Caco-2 (cell line): ENCODE data around the gene UNK. TPM values are rescaled to one million over a fixed set of nuclear protein-coding genes. Genes with fewer than 3 reads are reported as not detected.
"Not testable (repeated sequence)": the region's sequence is repeated elsewhere in the genome, so short reads cannot be mapped to it uniquely, and the experiment has no call there.

Source experiments
- BruUV-seq: library from RNA; stranded (reverse); fragments of 400-500 nt; replicated peaks from 2 replicates; lab custom pipeline; 2021; lab: Mats Ljungman, UMichigan
- CTCF ChIA-PET: fragments of 300-600 bp; sonication (Branson Sonifier 250); formaldehyde crosslinking; loops from one replicate; lab custom pipeline; 2022; ENCODE audit warnings: antibody characterized with exemption; lab: Charles Lee
- POLR2A ChIA-PET: fragments of 300-600 bp; sonication (Branson Sonifier 250); formaldehyde crosslinking; loops from one replicate; lab custom pipeline; 2022; ENCODE audit warnings: antibody characterized with exemption; lab: Charles Lee
- DNase-seq, 2 experiments: peaks; one replicate each; pipeline versions ENCODE4 v3.0.0 to v3.0.0-alpha.2; 2020 to 2022
- H3K27me3 ChIP-seq: replicated peaks from 2 replicates; pipeline ENCODE4 v1.6.0; 2011; ENCODE audit warnings: low read length; ENCODE audit not compliant: control insufficient read depth, insufficient read depth
- H3K36me3 ChIP-seq: 2 replicates; pipeline ENCODE4 v1.5.1; 2011; ENCODE audit warnings: low read length; ENCODE audit not compliant: control insufficient read depth, insufficient read depth
- H3K4me1 ChIP-seq: fragments of 250-450 bp; sonication (Bioruptor Pico); 2 replicates; pipeline ENCODE4 v1.5.1; 2020; ENCODE audit warnings: mild to moderate bottlenecking
- H3K4me3 ChIP-seq: 2 replicates; pipeline ENCODE4 v1.5.1; 2011; ENCODE audit warnings: low read depth, mild to moderate bottlenecking, control low read depth, low read length
- H3K9me3 ChIP-seq: fragments of 250-450 bp; sonication (Bioruptor Pico); 2 replicates; pipeline ENCODE4 v1.5.1; 2020; ENCODE audit warnings: mild to moderate bottlenecking, moderate library complexity
- H3K27ac Mint-ChIP-seq: one replicate; pipeline ENCODE4 v1.8.0; 2022; ENCODE audit warnings: mixed read lengths; ENCODE audit not compliant: unreplicated experiment
- H3K27me3 Mint-ChIP-seq: one replicate; pipeline ENCODE4 v1.8.0; 2022; ENCODE audit warnings: mixed read lengths; ENCODE audit not compliant: insufficient read depth, unreplicated experiment
- H3K36me3 Mint-ChIP-seq: one replicate; pipeline ENCODE4 v1.8.0; 2022; ENCODE audit warnings: mild to moderate bottlenecking, mixed read lengths; ENCODE audit not compliant: insufficient read depth, unreplicated experiment
- H3K4me1 Mint-ChIP-seq: one replicate; pipeline ENCODE4 v1.8.0; 2022; ENCODE audit warnings: low read depth, mixed read lengths; ENCODE audit not compliant: unreplicated experiment
- H3K4me3 Mint-ChIP-seq: one replicate; pipeline ENCODE4 v1.8.0; 2022; ENCODE audit warnings: mild to moderate bottlenecking, moderate library complexity, mixed read lengths; ENCODE audit not compliant: unreplicated experiment
- H3K9me3 Mint-ChIP-seq: one replicate; pipeline ENCODE4 v1.8.0; 2022; ENCODE audit warnings: mixed read lengths; ENCODE audit not compliant: unreplicated experiment
- CTCF ChIP-seq, 2 experiments: fragments of 200-600 bp in 1 of 2; IDR thresholded peaks; 1 replicate in 1 of 2; 2 replicates in 1 of 2; pipeline versions ENCODE4 v1.5.1 to v1.8.0; 2011 to 2022; ENCODE audit warnings: antibody characterized with exemption in 1 of 2, control low read depth in 1 of 2, inconsistent platforms in 1 of 2, low read depth in 1 of 2, low read length in 1 of 2, mild to moderate bottlenecking in 1 of 2, moderate library complexity in 1 of 2; ENCODE audit not compliant: insufficient read depth in 1 of 2, severe bottlenecking in 1 of 2, unreplicated experiment in 1 of 2
- intact Hi-C: fragments of 100-400 bp; cut with micrococcal nuclease; formaldehyde crosslinking; loops from one replicate; pipeline ENCODE4 v1.10.0; 2022; ENCODE audit not compliant: unreplicated experiment
- total RNA-seq: library from RNA; stranded (reverse); gene quantifications from 2 replicates; pipeline ENCODE4 v1.2.3, GENCODE V29; 2022

UNK gene
- total RNA-seq, 1 experiment from 2014 or later = 33.3 TPM

- POLR2A ChIA-PET = interaction anchor here (2.0 kb wide), 1 partner anchor 9 kb away, joined by 6 read pairs; no protein-coding TSS in a partner anchor
- Histone ChIP-seq H3K4me3 (no peak overlapping the region), H3K36me3 (peaks cover 2% of the 10 kb centered on the region; the same call in 1 of the 2 replicates), H3K9me3 (no peaks in the 10 kb centered on the region), H3K4me1 (peaks cover 8% of the 10 kb centered on the region), H3K27me3 (no peaks in the 10 kb centered on the region)
- Mint-ChIP-seq H3K27me3 (peaks cover 4% of the 10 kb centered on the region), H3K4me1 (peaks cover 21% of the 10 kb centered on the region), H3K36me3 (peaks cover 77% of the 10 kb centered on the region), H3K9me3 (no peaks in the 10 kb centered on the region), H3K27ac (peak overlapping the region; percentile 74), H3K4me3 (peak overlapping the region; percentile 100)
- CTCF ChIA-PET = no interaction called here
- BruUV-seq = no TSS peak
- intact Hi-C loops = no loop called here
- no peak for TF ChIP-seq CTCF (IDR thresholded peaks at IDR 0.05; ENCODE audit: insufficient read depth in 1 of 2, low read depth in 1 of 2, low read length in 1 of 2, severe bottlenecking in 1 of 2, unreplicated experiment in 1 of 2)
- DNase-seq = no peak
Measured at GRCh38 chr17:75777296-75777922, 7.2 kb upstream of the UNK start.

GRCh38 chr17:75778066-75778860 is 6.3 kb upstream of the UNK start:
- H3K9me3 Mint-ChIP-seq, H3K36me3 ChIP-seq, intact Hi-C loops, H3K27me3 Mint-ChIP-seq, H3K27me3 ChIP-seq, DNase-seq, POLR2A ChIA-PET, H3K9me3 ChIP-seq: not testable (repeated sequence)
- Mint-ChIP-seq H3K36me3 (peaks cover 68% of the 10 kb centered on the region), H3K27ac (peak overlapping the region; percentile 100), H3K4me3 (peak overlapping the region; percentile 100), H3K4me1 (peaks cover 26% of the 10 kb centered on the region)
- peaks cover 12% of the 10 kb centered on the region for H3K4me1 ChIP-seq
- peak overlapping the region; percentile 85 for H3K4me3 ChIP-seq
- BruUV-seq = TSS peak; percentile 62
- CTCF ChIA-PET = interaction anchor here (2.7 kb wide), 1 partner anchor 14 kb away, joined by 23 read pairs; the partner anchor contains the start of gene GALK1

GRCh38 chr17:75778861-75779249 is 5.8 kb upstream of the UNK start:
- no peaks in the 10 kb centered on the region for H3K27me3 ChIP-seq
- Mint-ChIP-seq H3K4me3 (peak overlapping the region; percentile 100), H3K27ac (peak overlapping the region; percentile 100), H3K36me3 (peaks cover 62% of the 10 kb centered on the region), H3K27me3 (peaks cover 4% of the 10 kb centered on the region), H3K4me1 (peaks cover 28% of the 10 kb centered on the region), H3K9me3 (no peaks in the 10 kb centered on the region)
- peak overlapping the region; percentile 85 for H3K4me3 ChIP-seq
- TF ChIP-seq CTCF (IDR thresholded peaks at IDR 0.05; ENCODE audit: insufficient read depth in 1 of 2, low read depth in 1 of 2, low read length in 1 of 2, severe bottlenecking in 1 of 2, unreplicated experiment in 1 of 2) = peak; percentile 54 to 74
- ChIA-PET POLR2A (no interaction called here), CTCF (interaction anchor here (2.7 kb wide), 1 partner anchor 14 kb away, joined by 23 read pairs; the partner anchor contains the start of gene GALK1)
- intact Hi-C loops = no loop called here
- BruUV-seq = no TSS peak
- peaks cover 18% of the 10 kb centered on the region for H3K4me1 ChIP-seq
- peak in 1 of 2 experiments; percentile 73 for DNase-seq
- no peaks in the 10 kb centered on the region for H3K9me3 ChIP-seq
- peaks cover 2% of the 10 kb centered on the region; the same call in 1 of the 2 replicates for H3K36me3 ChIP-seq
